ENCODE measurements around the gene NEK6.

- TF ChIP-seq CTCF (IDR thresholded peaks at IDR 0.05) (no peak), POLR2A (IDR thresholded peaks at IDR 0.05) (no peak)
Measured at GRCh38 chr9:124329206-124329792, 71.5 kb downstream of the NEK6 start.
